RPMI7951 (cell line): ENCODE data around the gene CEP41. TPM values are rescaled to one million over a fixed set of nuclear protein-coding genes. Genes with fewer than 3 reads are reported as not detected.

Experiments
- DNase-seq: peaks from one replicate; pipeline ENCODE4 v3.0.0-alpha.2; 2012; ENCODE audit warnings: low read depth
- total RNA-seq: library from RNA; depleted of rRNA; stranded (reverse); fragments of >200 nt; shearing (Covaris generic); gene quantifications from 2 replicates; pipeline ENCODE4 v1.2.3, GENCODE V29; 2014

Gene CEP41
- total RNA-seq, 1 experiment from 2014 or later, result 27.2 TPM

GRCh38 chr7:130369831-130370550 lies 70.8 kb downstream of the CEP41 start:
- no peak for DNase-seq

- DNase-seq, result peak; percentile 39
Measured at GRCh38 chr7:130369110-130369711, 71.6 kb downstream of the CEP41 start.

- no peak for DNase-seq
Measured at GRCh38 chr7:130367836-130368746, 72.7 kb downstream of the CEP41 start.

GRCh38 chr7:130367088-130367755 lies 73.6 kb downstream of the CEP41 start:
- no peak for DNase-seq

- DNase-seq, result no peak
Measured at GRCh38 chr7:130366564-130366963, 74.3 kb downstream of the CEP41 start.

GRCh38 chr7:130365511-130366441 lies 75.0 kb downstream of the CEP41 start:
- peak; percentile 88 for DNase-seq

- peak; percentile 49 for DNase-seq
Measured at GRCh38 chr7:130365088-130365487, 75.7 kb downstream of the CEP41 start.

GRCh38 chr7:130364451-130364850 lies 76.4 kb downstream of the CEP41 start:
- DNase-seq, result no peak

- peak; percentile 97 for DNase-seq
Measured at GRCh38 chr7:130363026-130363847, 77.6 kb downstream of the CEP41 start.

GRCh38 chr7:130362251-130362816 lies 78.5 kb downstream of the CEP41 start:
- no peak for DNase-seq

- no peak for DNase-seq
Measured at GRCh38 chr7:130361681-130362080, 79.1 kb downstream of the CEP41 start.

- DNase-seq, result no peak
Measured at GRCh38 chr7:130360518-130360917, 80.3 kb downstream of the CEP41 start.

- DNase-seq, result no peak
Measured at GRCh38 chr7:130359276-130359857, 81.4 kb downstream of the CEP41 start.

GRCh38 chr7:130358471-130358870 lies 82.3 kb downstream of the CEP41 start:
- DNase-seq, result no peak

GRCh38 chr7:130356876-130357611 lies 83.8 kb downstream of the CEP41 start:
- peak; percentile 96 for DNase-seq

- peak; percentile 100 for DNase-seq
Measured at GRCh38 chr7:130356121-130356875, 84.5 kb downstream of the CEP41 start.

GRCh38 chr7:130353196-130353595 lies 87.6 kb downstream of the CEP41 start:
- DNase-seq, result no peak
